IMR-90 (cell line): ENCODE results near the gene KCNQ1. TPM values are rescaled to one million over a fixed set of nuclear protein-coding genes. Genes with fewer than 3 reads are reported as not detected.

ENCODE experiments used
- ATAC-seq: fragments of 200-7000 bp; cut with Tn5 transposase; 2 replicates; pipeline ENCODE4 v1.9.1; 2020; ENCODE audit warnings: low read depth, mild to moderate bottlenecking, moderate library complexity
- BruUV-seq: library from RNA; stranded (reverse); fragments of 400-500 nt; replicated peaks from 2 replicates; lab custom pipeline; 2021; lab: Mats Ljungman, UMichigan
- CTCF ChIA-PET: fragments of 300-600 bp; formaldehyde crosslinking; extraction: SDS; loops from one replicate; lab custom pipeline; 2021; ENCODE audit warnings: antibody characterized with exemption; lab: Yijun Ruan, JAX
- POLR2A ChIA-PET: fragments of 300-600 bp; sonication (Branson Sonifier 250); formaldehyde crosslinking; loops from one replicate; lab custom pipeline; 2022; ENCODE audit warnings: antibody characterized with exemption; ENCODE audit not compliant: unreplicated experiment; lab: Charles Lee
- DNase-seq: peaks from one replicate; pipeline ENCODE4 v3.0.0; 2013
- H2AFZ ChIP-seq: replicated peaks from 2 replicates; pipeline ENCODE3; 2013; ENCODE audit warnings: low read length, mild to moderate bottlenecking; ENCODE audit not compliant: poor library complexity
- H2AK5ac ChIP-seq: 2 replicates; pipeline ENCODE4 v1.6.1; 2013; ENCODE audit warnings: low read depth, low read length, inconsistent platforms
- H2AK9ac ChIP-seq: replicated peaks from 2 replicates; pipeline ENCODE3; 2013; ENCODE audit warnings: mild to moderate bottlenecking, low read depth, low read length, moderate library complexity; ENCODE audit not compliant: poor library complexity
- H2BK120ac ChIP-seq: 2 replicates; pipeline ENCODE4 v1.6.1; 2013; ENCODE audit warnings: low read depth, low read length, inconsistent platforms
- H2BK15ac ChIP-seq: 3 replicates; pipeline ENCODE4 v1.6.1; 2013; ENCODE audit warnings: low read depth, low read length, inconsistent platforms
- H2BK20ac ChIP-seq: 2 replicates; pipeline ENCODE4 v1.6.1; 2013; ENCODE audit warnings: low read depth, mild to moderate bottlenecking, inconsistent platforms, low read length, moderate library complexity
- H2BK5ac ChIP-seq: 2 replicates; pipeline ENCODE4 v1.6.1; 2013; ENCODE audit warnings: mild to moderate bottlenecking, low read depth, low read length, inconsistent platforms; ENCODE audit not compliant: poor library complexity, severe bottlenecking
- H3K14ac ChIP-seq: replicated peaks from 2 replicates; pipeline ENCODE4 v1.6.1; 2013; ENCODE audit warnings: low read depth, low read length, inconsistent platforms
- H3K18ac ChIP-seq: 2 replicates; pipeline ENCODE4 v1.6.1; 2013; ENCODE audit warnings: low read depth, low read length, control low read depth
- H3K23ac ChIP-seq: 2 replicates; pipeline ENCODE4 v1.6.1; 2013; ENCODE audit warnings: low read depth, low read length, inconsistent platforms
- H3K27ac ChIP-seq: 2 replicates; pipeline ENCODE4 v1.5.1; 2013; ENCODE audit warnings: mild to moderate bottlenecking, control low read depth, low read length; ENCODE audit not compliant: insufficient read depth
- H3K27me3 ChIP-seq: 2 replicates; pipeline ENCODE4 v1.6.1; 2013; ENCODE audit warnings: low read length; ENCODE audit not compliant: control insufficient read depth, insufficient read depth
- H3K36me3 ChIP-seq: 2 replicates; pipeline ENCODE4 v1.6.1; 2013; ENCODE audit warnings: low read length, mixed read lengths; ENCODE audit not compliant: control insufficient read depth, insufficient read depth
- H3K4ac ChIP-seq: 2 replicates; pipeline ENCODE4 v1.6.1; 2013; ENCODE audit warnings: low read depth, low read length, inconsistent platforms
- H3K4me1 ChIP-seq: 2 replicates; pipeline ENCODE4 v1.6.1; 2013; ENCODE audit warnings: low read length, mixed read lengths; ENCODE audit not compliant: control insufficient read depth, insufficient read depth
- H3K4me2 ChIP-seq: 2 replicates; pipeline ENCODE4 v1.6.1; 2013; ENCODE audit warnings: low read depth, mild to moderate bottlenecking, control low read depth, low read length, moderate library complexity
- H3K4me3 ChIP-seq: 2 replicates; pipeline ENCODE4 v1.5.1; 2013; ENCODE audit warnings: low read depth, mild to moderate bottlenecking, control low read depth, low read length, moderate library complexity; ENCODE audit not compliant: insufficient read depth
- H3K56ac ChIP-seq: 2 replicates; pipeline ENCODE4 v1.6.1; 2013; ENCODE audit warnings: low read length, inconsistent platforms; ENCODE audit not compliant: insufficient read depth; ENCODE audit errors: extremely low read depth
- H3K79me1 ChIP-seq, 2 experiments: 2 replicates each; pipeline ENCODE4 v1.6.1; 2013; ENCODE audit warnings: low read length in 2 of 2, inconsistent platforms in 1 of 2, low read depth in 1 of 2
- H3K9ac ChIP-seq: 2 replicates; pipeline ENCODE4 v1.6.1; 2013; ENCODE audit warnings: low read depth, low read length, control low read depth
- H3K9me1 ChIP-seq: 2 replicates; pipeline ENCODE4 v1.6.1; 2013; ENCODE audit warnings: low read length, inconsistent platforms; ENCODE audit not compliant: insufficient read depth
- H3K9me3 ChIP-seq: 2 replicates; pipeline ENCODE4 v1.6.1; 2013; ENCODE audit warnings: low read length; ENCODE audit not compliant: control insufficient read depth, insufficient read depth
- H4K20me1 ChIP-seq: 2 replicates; pipeline ENCODE4 v1.6.1; 2013; ENCODE audit warnings: low read length, inconsistent platforms; ENCODE audit not compliant: insufficient read depth
- H4K5ac ChIP-seq: 2 replicates; pipeline ENCODE4 v1.6.1; 2013; ENCODE audit warnings: mild to moderate bottlenecking, low read depth, low read length, control low read depth
- H4K8ac ChIP-seq, 2 experiments: 2 replicates each; pipeline ENCODE4 v1.6.1; 2013; ENCODE audit warnings: low read depth in 2 of 2, low read length in 2 of 2, control low read depth in 1 of 2, inconsistent platforms in 1 of 2
- H4K91ac ChIP-seq: 2 replicates; pipeline ENCODE4 v1.6.1; 2013; ENCODE audit warnings: low read depth, low read length, inconsistent platforms; ENCODE audit not compliant: insufficient read depth
- BHLHE40 ChIP-seq: fragments of 150-350 bp; IDR thresholded peaks from 2 replicates; pipeline ENCODE4 v1.6.1; 2016; ENCODE audit warnings: mild to moderate bottlenecking, low read depth, low read length
- CEBPB ChIP-seq: IDR thresholded peaks from 2 replicates; pipeline ENCODE4 v1.6.1; 2012; ENCODE audit warnings: low read depth, low read length, improper control_type of control experiment
- CHD1 ChIP-seq: IDR thresholded peaks from 2 replicates; pipeline ENCODE4 v1.6.1; 2012; ENCODE audit warnings: low read depth, low read length, improper control_type of control experiment
- FOS ChIP-seq: fragments of 150-350 bp; IDR thresholded peaks from 2 replicates; pipeline ENCODE4 v1.6.1; 2016; ENCODE audit warnings: low read depth, low read length
- MAFK ChIP-seq: IDR thresholded peaks from 2 replicates; pipeline ENCODE4 v1.6.1; 2012; ENCODE audit warnings: low read depth, low read length, improper control_type of control experiment
- MAZ ChIP-seq: IDR thresholded peaks from 2 replicates; pipeline ENCODE4 v1.6.1; 2012; ENCODE audit warnings: low read depth, mild to moderate bottlenecking, low read length, improper control_type of control experiment, moderate library complexity, borderline replicate concordance
- MXI1 ChIP-seq: IDR thresholded peaks from 2 replicates; pipeline ENCODE4 v1.6.1; 2012; ENCODE audit warnings: low read depth, mild to moderate bottlenecking, low read length, moderate library complexity, borderline replicate concordance
- NFE2L2 ChIP-seq: fragments of 150-350 bp; IDR thresholded peaks from 2 replicates; pipeline ENCODE4 v1.6.1; 2016; ENCODE audit warnings: low read depth, mild to moderate bottlenecking, low read length
- POLR2A ChIP-seq: IDR thresholded peaks from 2 replicates; pipeline ENCODE4 v1.6.1; 2012; ENCODE audit warnings: mild to moderate bottlenecking, low read depth, low read length
- RAD21 ChIP-seq: IDR thresholded peaks from 2 replicates; pipeline ENCODE4 v1.6.1; 2012; ENCODE audit warnings: low read length, improper control_type of control experiment
- RCOR1 ChIP-seq: IDR thresholded peaks from 2 replicates; pipeline ENCODE4 v1.6.1; 2012; ENCODE audit warnings: mild to moderate bottlenecking, low read length, improper control_type of control experiment; ENCODE audit not compliant: insufficient replicate concordance
- RFX5 ChIP-seq: IDR thresholded peaks from 2 replicates; pipeline ENCODE4 v1.8.0; 2012; ENCODE audit warnings: low read depth, mild to moderate bottlenecking, low read length, moderate library complexity
- SMC3 ChIP-seq: fragments of 150-350 bp; IDR thresholded peaks from 2 replicates; pipeline ENCODE4 v1.6.1; 2016; ENCODE audit warnings: low read depth, mild to moderate bottlenecking, antibody characterized with exemption, low read length, moderate library complexity
- WGBS, 2 experiments: methylation state at CpG; one replicate each; pipeline versions ENCODE4 v1.1.5 to v1.1.7; 2013; ENCODE audit warnings: missing lambda C conversion rate in 2 of 2; ENCODE audit not compliant: insufficient read length in 1 of 2; ENCODE audit errors: extremely low coverage in 2 of 2; 5-methylcytosine and 5-hydroxymethylcytosine counted together
- dilution Hi-C: fragments of 300-500 bp; cut with HindIII; formaldehyde crosslinking; loops from one replicate; pipeline ENCODE4 v1.14.3; 2018; ENCODE audit warnings: low sequenced_read_pairs; ENCODE audit not compliant: unreplicated experiment
- in situ Hi-C: fragments of 300-500 bp; cut with MboI; formaldehyde crosslinking; loops from 3 replicates; pipeline ENCODE4 v1.14.3; 2019; ENCODE audit warnings: low sequenced_read_pairs, inconsistent platforms, mixed read lengths
- intact Hi-C: fragments of 100-400 bp; cut with micrococcal nuclease; formaldehyde crosslinking; loops from 2 replicates; pipeline ENCODE4 v1.10.0; 2022
- polyA plus RNA-seq, 3 experiments: library from polyadenylated mRNA; depleted of rRNA; stranded (reverse); fragments of >200 nt; gene quantifications; 2 replicates each; pipeline ENCODE4 v1.2.3, GENCODE V29; 2012; ENCODE audit warnings: low replicate concordance in 1 of 3
- total RNA-seq: library from RNA; depleted of rRNA; stranded (reverse); fragments of >200 nt; gene quantifications from 2 replicates; pipeline ENCODE4 v1.2.3, GENCODE V29; 2012
- TF ChIP-seq, protein P1 (sequence below): conservative IDR thresholded peaks from 2 replicates; pipeline ENCODE4 v1.5.1; 2012; ENCODE audit warnings: mild to moderate bottlenecking, low read depth, low read length, improper control_type of control experiment
- TF ChIP-seq, protein P2 (sequence below): fragments of 150-350 bp; IDR thresholded peaks from 2 replicates; pipeline ENCODE4 v1.6.1; 2017; ENCODE audit warnings: mild to moderate bottlenecking, antibody characterized with exemption, low read length, low read depth

The KCNQ1 gene
- total and polyA plus RNA-seq, 2 of the 4 experiments (the other 2 are of a cell fraction), result 0.07 TPM; not detected in 1

DNA sequence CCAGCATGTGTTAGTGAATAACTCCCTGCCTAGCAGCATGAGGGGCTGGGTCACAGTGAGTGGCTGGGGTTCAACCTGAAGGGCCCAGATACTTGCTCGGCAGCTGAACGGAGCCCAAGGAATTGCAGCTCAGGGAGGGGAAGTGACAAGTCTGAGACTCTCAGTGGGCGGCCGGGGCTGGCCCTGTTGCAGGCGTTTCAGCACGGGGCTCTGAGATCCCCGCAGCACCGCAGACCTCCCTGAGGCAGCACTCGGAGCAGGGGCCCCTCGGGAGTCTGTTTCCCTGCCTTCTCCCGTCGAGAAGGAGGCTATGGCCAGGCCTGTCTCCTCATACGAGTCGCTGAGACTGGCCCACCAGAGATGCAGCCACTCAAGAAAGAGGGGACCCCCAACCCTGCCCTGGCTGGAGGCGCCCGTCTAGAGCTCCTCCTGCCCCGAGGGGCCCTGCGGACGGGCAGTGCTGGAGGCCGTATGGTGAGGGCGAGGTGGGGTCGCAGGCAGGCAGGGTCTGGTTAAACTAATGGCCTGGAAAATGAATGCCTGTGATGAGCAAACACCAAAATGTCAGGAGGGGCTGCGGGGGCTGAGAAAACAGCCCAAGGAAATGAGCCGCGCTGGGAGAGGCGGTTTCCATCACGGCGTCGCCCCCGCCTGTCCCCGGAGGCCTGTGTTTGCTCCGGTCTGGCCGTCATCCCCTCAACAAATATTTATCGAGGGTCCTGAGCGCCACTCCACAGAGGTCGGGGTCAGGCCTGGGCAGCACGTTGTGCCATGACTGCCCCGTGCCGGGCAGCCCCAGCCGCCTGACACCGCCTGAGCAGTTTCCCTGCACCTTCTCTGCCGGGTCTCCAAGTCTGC is 35.0 kb upstream of the KCNQ1 start:
- in situ Hi-C loops (no loop called here), intact Hi-C loops (no loop called here), dilution Hi-C loops (no loop called here)
- CTCF ChIA-PET, result interaction anchor here (0.7 to 1.0 kb wide), 2 partner anchors 10 to 653 kb away, joined by 3 to 4 read pairs; no protein-coding TSS in a partner anchor
- Histone ChIP-seq H3K27me3 (peaks cover 21% of the 10 kb centered on the region), H2BK20ac (no peak overlapping the region), H3K4me1 (no peaks in the 10 kb centered on the region), H2AK5ac (no peak overlapping the region), H3K56ac (no peak overlapping the region), H2AK9ac (no peak overlapping the region), H3K27ac (no peak overlapping the region), H2AFZ (peak overlapping the region; percentile 63), H3K18ac (no peak overlapping the region), H3K9me1 (no peaks in the 10 kb centered on the region), H3K4me2 (no peak overlapping the region), H3K36me3 (no peaks in the 10 kb centered on the region), H4K8ac (no peak overlapping the region), H4K20me1 (no peaks in the 10 kb centered on the region), H2BK5ac (no peak overlapping the region), H4K91ac (no peak overlapping the region), H3K23ac (no peak overlapping the region), H3K4ac (no peak overlapping the region), H3K79me1 (no peaks in the 10 kb centered on the region), H3K4me3 (no peak overlapping the region), H2BK120ac (no peak overlapping the region), H2BK15ac (no peak overlapping the region), H3K9ac (no peak overlapping the region), H3K14ac (no peak overlapping the region), H4K5ac (no peak overlapping the region), H3K9me3 (no peaks in the 10 kb centered on the region)
- ATAC-seq (no peak), DNase-seq (no peak)
- POLR2A ChIA-PET, result no interaction called here
- BruUV-seq, result no TSS peak
- 41% methylated on average over 23 of the region's 42 CpGs; no CpG with 5 or more reads in 1 of the 2 experiments for WGBS, 2 experiments
- TF ChIP-seq, protein P1, sequence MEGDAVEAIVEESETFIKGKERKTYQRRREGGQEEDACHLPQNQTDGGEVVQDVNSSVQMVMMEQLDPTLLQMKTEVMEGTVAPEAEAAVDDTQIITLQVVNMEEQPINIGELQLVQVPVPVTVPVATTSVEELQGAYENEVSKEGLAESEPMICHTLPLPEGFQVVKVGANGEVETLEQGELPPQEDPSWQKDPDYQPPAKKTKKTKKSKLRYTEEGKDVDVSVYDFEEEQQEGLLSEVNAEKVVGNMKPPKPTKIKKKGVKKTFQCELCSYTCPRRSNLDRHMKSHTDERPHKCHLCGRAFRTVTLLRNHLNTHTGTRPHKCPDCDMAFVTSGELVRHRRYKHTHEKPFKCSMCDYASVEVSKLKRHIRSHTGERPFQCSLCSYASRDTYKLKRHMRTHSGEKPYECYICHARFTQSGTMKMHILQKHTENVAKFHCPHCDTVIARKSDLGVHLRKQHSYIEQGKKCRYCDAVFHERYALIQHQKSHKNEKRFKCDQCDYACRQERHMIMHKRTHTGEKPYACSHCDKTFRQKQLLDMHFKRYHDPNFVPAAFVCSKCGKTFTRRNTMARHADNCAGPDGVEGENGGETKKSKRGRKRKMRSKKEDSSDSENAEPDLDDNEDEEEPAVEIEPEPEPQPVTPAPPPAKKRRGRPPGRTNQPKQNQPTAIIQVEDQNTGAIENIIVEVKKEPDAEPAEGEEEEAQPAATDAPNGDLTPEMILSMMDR, result no peak
- TF ChIP-seq CHD1 (no peak), CEBPB (no peak), FOS (no peak), NFE2L2 (no peak), RFX5 (no peak), MXI1 (no peak), BHLHE40 (no peak), SMC3 (no peak), RAD21 (no peak), POLR2A (no peak), MAFK (no peak), MAZ (no peak), RCOR1 (no peak)
- TF ChIP-seq, protein P2, sequence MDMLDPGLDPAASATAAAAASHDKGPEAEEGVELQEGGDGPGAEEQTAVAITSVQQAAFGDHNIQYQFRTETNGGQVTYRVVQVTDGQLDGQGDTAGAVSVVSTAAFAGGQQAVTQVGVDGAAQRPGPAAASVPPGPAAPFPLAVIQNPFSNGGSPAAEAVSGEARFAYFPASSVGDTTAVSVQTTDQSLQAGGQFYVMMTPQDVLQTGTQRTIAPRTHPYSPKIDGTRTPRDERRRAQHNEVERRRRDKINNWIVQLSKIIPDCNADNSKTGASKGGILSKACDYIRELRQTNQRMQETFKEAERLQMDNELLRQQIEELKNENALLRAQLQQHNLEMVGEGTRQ, result no peak
